B cell (primary cell): ENCODE measurements around the gene SEC63.
"Not testable (repeated sequence)": the region's sequence is repeated elsewhere in the genome, so short reads cannot be mapped to it uniquely, and the experiment has no call there.

ENCODE experiments used
- EZH2 ChIP-seq: IDR thresholded peaks from 2 replicates; pipeline ENCODE4 v1.6.1; 2012; ENCODE audit warnings: borderline replicate concordance, low read depth, mild to moderate bottlenecking, moderate library complexity, low read length; ENCODE audit not compliant: insufficient read depth, poor library complexity, severe bottlenecking
- TF ChIP-seq, protein P1 (sequence below): fragments of 200-600 bp; IDR thresholded peaks from one replicate; pipeline ENCODE4 v1.8.0; 2022; ENCODE audit warnings: antibody characterized with exemption, mild to moderate bottlenecking

DNA sequence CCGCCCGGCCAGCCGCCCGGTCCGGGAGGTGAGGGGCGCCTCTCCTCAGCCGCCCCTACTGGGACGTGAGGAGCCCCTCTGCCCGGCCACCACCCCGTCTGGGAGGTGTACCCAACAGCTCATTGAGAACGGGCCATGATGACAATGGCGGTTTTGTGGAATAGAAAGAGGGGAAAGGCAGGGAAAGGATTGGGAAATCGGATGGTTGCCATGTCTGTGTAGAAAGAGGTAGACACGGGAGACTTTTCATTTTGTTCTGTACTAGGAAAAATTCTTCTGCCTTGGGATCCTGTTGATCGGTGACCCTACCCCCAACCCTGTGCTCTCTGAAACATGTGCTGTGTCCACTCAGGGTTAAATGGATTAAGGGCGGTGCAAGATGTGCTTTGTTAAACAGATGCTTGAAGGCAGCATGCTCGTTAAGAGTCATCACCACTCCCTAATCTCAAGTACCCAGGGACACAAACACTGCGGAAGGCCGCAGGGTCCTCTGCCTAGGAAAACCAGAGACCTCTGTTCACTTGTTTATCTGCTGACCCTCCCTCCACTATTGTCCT is 4.1 kb downstream of the SEC63 start:
- TF ChIP-seq, protein P1, sequence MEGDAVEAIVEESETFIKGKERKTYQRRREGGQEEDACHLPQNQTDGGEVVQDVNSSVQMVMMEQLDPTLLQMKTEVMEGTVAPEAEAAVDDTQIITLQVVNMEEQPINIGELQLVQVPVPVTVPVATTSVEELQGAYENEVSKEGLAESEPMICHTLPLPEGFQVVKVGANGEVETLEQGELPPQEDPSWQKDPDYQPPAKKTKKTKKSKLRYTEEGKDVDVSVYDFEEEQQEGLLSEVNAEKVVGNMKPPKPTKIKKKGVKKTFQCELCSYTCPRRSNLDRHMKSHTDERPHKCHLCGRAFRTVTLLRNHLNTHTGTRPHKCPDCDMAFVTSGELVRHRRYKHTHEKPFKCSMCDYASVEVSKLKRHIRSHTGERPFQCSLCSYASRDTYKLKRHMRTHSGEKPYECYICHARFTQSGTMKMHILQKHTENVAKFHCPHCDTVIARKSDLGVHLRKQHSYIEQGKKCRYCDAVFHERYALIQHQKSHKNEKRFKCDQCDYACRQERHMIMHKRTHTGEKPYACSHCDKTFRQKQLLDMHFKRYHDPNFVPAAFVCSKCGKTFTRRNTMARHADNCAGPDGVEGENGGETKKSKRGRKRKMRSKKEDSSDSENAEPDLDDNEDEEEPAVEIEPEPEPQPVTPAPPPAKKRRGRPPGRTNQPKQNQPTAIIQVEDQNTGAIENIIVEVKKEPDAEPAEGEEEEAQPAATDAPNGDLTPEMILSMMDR, result not testable (repeated sequence)
- not testable (repeated sequence) for TF ChIP-seq EZH2
